Astrocyte (in vitro differentiated cells and primary cell): ENCODE results near the gene TRMT2A.

Source experiments
- CTCF ChIP-seq: IDR thresholded peaks from 2 replicates; pipeline ENCODE4 v1.5.1; 2011; ENCODE audit warnings: low read depth, mild to moderate bottlenecking, inconsistent platforms, low read length, moderate library complexity; ENCODE audit not compliant: insufficient read depth
- EZH2 ChIP-seq: IDR thresholded peaks from 2 replicates; pipeline ENCODE4 v1.6.1; 2012; ENCODE audit warnings: mild to moderate bottlenecking, low read length, inconsistent platforms; ENCODE audit not compliant: insufficient read depth

GRCh38 chr22:20156042-20156389 is 39.0 kb upstream of the TRMT2A start:
- TF ChIP-seq CTCF (no peak), EZH2 (no peak)
